ENCODE results near the gene ASB6.
A peak's percentile ranks its signal among the peaks of the same experiment; 100 is the strongest.
"Not testable (repeated sequence)": the region's sequence is repeated elsewhere in the genome, so short reads cannot be mapped to it uniquely, and the experiment has no call there.

The ASB6 gene

DNA sequence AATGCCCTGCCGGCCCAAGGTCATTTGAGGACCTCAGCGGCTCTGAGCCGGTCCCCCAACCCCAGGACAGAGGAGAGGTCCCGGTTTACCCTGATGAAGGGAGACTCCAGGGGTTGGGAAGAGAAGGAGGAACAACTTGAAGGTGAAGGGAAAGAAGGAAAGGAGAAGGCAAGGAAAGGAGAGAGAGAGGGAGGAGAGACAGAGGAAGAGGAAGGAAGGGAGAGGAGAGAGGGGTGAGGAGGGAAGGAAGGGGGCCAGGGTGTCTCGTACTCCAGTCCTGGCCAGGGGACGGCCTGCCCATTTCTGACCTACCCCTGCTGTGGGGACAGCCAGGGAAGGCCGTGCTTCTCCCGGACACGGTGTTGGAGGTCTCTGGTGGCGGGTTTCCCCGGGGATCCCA is 25.4 kb upstream of the ASB6 start:
- DNase-seq (ENCODE audit: low read depth in 2 of 2) = no peak

DNA sequence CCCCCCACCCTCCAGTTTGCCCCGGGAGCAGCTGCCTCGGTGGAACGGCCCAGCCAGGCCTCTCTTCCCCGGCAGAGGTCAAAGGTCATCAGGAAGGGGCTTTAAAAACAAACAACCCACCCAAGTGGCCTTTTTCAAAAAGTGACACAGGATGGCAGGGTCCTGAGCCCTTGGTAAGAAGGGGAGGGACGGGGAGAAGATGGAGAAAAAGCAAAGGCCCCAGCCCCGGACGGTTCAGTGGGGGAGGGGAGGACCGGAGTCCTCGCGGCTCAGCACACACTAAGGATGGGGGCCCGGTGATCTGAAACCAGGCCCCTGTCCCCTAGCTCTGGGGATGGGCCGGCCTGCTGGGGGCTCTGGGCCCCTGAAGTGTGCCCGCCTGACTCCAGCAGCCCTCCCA is 24.6 kb upstream of the ASB6 start:
- DNase-seq (ENCODE audit: low read depth in 2 of 2) = no peak

DNA sequence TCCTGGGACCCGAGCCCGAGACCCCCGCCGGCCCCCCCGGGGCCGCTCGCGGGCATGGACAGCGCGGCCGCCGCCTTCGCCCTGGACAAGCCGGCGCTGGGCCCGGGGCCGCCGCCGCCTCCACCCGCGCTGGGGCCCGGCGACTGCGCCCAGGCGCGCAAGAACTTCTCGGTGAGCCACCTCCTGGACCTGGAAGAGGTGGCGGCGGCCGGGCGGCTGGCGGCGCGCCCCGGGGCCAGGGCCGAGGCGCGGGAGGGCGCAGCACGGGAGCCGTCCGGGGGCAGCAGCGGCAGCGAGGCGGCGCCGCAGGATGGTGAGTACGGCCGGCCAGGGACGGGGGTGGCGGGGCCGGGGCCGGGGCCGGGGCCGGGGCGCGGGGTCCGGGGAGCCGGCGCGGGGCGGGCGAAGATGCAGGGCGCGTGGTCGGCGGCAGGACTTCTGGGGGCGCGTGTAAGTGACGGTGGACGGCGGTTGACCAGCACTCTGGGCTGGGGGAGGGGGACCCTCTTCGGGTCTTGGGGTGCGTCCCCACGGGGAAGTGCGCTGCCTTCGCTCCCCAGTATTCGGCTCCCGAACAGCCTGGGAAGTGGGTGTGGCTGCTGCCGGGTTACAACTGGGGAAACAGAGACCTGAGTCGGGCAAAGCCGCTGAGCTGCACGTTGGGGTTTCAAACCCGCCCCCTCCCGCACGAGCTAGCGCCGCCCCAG is 24.0 kb upstream of the ASB6 start:
- DNase-seq (ENCODE audit: low read depth in 2 of 2) = no peak

DNA sequence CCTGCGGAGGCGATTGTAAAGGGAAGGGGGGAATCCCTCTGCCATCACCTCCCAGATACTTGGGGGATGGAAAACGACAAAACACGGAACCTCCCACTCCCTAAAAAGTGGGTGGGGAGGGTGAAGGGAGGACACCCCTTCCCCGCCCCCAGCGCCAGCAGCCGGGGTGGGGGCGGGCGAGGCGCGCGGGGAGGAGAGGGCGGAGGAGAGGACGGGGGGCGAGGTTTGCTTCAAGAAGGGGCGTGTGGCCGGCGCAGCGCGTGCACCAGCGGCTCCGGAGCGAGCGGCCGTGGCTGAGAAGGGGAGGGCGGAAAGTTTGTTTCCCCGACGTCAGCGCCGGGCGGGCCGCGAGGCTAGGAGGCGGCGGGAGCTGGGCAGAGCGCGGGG is 23.4 kb upstream of the ASB6 start, which contains the start of gene PRRX2:
Gene PRRX2 (plus strand): TSS at position 259 of the 387 bp plus-strand sequence. CDS start 221 bp downstream, outside the sequence.
- DNase-seq (ENCODE audit: low read depth in 2 of 2) = peak; percentile 64 to 71

DNA sequence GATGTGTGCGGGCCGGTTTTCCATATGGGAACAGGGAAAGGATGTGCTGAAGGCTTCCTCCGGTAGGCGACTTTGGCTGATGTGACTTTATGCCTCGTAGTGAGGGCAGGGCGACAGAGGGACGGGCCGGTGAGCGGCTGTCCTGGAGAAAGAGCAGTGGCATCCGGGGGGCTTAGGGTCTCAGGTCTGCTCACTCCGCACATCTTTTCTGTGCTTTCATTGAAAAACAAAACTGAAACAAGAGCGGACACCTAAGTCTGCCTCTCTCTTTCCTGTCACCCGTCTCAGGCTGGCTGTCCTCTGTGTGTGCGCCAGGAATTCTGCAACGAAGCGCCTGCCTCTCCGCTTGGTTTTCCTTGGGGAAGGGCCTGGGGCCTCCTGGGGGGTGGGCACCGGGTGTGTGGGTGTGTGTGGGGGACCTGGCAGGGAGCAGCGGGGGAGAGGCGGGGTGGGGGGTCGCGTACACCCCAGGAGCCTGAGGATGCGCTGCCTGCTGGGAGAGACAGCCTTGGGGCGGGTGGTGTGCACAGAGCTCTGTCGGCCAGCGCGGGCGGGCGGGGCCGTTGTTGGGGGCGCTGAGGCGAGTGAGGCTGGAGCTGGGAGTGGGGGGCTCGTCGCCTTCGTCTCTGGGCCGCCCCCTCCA is 22.9 kb upstream of the ASB6 start:
- no peak for DNase-seq (ENCODE audit: low read depth in 2 of 2)

DNA sequence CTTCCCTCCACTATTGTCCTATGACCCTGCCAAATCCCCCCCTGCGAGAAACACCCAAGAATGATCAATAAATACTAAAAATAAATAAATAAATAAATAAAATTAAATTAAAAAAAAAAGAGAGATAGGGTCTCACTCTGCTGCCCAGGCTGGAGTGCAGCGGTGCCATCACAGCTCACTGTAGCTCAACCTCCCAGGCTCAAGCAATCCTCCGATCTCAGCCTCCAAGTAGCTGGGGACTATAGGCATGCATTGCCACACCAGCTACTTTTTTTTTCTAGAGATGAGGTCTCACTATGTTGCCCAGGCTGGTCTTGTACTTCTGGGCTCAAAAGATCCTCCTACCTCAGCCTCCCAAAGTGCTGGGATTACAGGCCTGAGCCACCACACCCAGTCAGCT is 20.3 kb upstream of the ASB6 start:
- DNase-seq (ENCODE audit: low read depth in 2 of 2) = not testable (repeated sequence)

DNA sequence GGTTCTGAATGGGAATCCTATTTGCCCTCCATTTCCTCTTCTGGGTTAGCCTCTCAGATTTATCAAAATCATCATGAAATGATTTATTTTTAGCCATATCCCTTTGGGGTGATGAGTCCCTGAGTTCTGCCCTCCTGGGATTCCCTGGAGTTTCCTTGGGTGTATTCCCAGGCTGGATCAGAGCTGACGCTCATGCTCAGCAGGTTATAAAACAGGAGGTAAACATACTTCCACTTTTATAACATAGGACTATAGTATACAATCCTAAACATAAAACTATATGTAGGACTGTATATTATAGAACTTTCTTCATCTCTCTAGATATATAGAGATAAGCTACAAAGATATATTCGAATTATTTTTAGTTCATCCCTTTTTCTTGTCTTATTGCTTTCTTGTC is 19.1 kb upstream of the ASB6 start:
- DNase-seq (ENCODE audit: low read depth in 2 of 2) = no peak

DNA sequence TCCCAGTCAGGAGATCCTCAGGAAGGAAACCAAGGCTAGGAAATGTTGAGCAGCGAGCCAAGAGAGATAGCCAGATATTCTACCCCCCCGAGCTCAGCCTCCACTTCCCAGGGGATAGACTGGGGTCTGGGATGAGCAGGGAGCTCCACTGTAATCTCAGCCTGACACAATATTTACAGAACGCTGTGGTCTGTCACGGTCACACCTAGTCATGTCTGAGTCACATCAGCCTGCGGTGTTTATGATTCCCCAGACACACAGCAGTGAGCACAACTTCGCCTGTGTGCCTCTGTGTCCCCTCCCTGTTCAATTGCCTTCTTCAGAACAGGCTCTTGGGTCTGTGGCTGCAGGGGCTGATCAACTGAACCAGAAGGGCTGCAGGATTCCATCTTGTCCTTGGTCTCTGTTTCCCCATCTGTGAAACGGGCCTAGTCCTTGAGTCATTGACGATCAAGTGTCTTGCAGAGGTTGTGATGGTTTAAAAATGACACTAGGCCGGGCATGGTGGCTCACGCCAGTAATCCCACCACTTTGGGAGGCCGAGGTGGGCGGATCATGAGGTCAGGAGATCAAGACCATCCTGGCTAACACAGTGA is 14.9 kb upstream of the ASB6 start:
- DNase-seq (ENCODE audit: low read depth in 2 of 2) = peak in 1 of 2 experiments; percentile 37

DNA sequence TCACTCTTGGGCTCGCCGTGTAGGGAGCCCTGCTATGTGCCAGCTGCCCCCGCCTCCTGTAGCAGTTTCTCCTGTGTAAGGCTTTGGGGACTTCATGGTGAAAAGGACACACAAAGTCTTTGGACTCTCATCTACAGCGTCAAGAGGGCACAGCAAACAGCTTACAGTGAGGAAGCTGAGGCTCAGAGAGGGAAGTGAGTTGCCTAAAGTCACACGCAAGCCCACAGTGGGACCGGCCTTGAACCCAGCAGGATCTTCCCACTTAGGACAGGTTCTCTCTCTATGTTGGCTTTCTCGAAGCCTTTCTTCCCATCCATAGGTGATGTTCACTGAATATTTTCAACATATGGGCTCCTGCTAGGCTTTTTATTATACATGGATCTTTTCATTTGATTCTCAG is 13.7 kb upstream of the ASB6 start:
- DNase-seq (ENCODE audit: low read depth in 2 of 2) = no peak

DNA sequence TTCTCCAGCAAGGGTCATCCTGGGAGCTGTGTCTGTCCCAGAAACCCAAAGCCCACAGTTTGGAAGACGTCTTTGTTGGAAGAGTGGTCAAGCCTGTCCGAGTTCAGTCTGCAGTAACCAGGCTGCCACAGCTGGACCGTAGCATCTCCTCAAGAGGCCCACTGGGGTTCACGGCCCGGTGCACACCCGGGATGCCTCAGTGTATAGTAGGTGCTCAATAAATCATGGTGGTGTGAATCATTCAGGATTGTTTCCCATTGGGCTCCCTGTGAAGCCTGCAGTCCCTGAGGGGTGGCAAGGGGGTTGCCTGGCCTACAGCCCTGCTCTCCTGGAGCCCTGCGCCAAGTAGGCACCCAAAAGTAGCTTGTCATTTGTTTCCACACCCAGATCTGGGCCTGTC is 13.2 kb upstream of the ASB6 start:
- DNase-seq (ENCODE audit: low read depth in 2 of 2) = no peak

DNA sequence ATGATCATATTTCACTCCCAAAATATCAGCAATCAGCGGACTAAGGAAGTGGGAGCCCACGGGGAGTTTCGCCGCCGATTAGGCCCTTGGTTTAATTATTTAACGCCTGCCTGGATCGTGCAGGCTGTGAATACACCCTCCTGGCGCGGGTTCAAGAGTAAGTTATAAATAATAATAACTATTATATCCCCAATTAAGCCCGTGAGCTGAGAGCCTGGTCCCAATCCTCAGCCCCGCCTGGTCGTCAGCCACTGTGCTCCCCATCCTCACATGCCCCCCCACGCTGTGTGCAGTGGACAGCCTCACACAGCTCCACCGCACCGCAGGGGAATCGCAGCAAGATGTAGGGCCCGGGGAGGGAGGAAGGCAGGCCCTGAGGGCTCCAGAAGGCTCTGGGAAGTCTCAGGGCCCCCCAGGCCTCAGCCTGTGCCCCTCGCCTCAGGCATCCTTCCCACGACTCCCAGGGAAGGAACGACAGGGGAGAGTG is 12.6 kb upstream of the ASB6 start:
- DNase-seq (ENCODE audit: low read depth in 2 of 2) = no peak

DNA sequence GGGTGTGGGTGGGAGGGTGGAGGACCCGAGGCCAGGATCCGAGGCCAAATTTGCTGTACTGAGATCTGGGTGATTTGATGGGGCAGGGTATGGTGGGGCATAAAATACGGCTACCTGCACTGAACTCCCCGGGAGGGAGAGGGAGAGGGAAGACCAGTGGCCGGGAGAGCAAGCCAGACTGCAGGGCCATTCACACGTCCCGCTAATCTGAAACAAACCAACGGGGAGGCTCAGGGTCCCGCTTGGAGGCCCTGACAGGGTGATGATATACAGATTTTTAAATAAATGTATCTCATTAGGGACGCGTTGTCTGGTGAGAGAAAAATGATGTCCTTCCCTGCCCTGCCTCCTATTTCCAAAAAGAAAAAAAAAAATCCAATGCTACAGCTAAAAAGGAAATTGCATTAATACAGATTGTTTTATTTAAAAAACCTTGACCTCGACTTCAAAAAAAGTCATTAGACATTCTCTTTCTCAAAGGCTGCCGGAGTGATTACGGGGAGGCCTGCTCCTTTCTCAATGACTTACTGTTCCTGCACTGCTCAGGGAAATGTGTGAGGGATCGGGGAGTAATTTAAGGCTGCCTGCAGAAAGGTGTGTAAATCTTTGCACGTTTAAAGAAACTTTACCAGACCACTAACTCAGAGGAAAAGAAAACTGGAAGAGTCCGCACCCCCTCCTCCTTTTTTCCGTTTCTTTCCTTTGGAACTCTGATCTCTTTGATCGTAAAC is 12.0 kb upstream of the ASB6 start:
- DNase-seq (ENCODE audit: low read depth in 2 of 2) = peak in 1 of 2 experiments; percentile 19

DNA sequence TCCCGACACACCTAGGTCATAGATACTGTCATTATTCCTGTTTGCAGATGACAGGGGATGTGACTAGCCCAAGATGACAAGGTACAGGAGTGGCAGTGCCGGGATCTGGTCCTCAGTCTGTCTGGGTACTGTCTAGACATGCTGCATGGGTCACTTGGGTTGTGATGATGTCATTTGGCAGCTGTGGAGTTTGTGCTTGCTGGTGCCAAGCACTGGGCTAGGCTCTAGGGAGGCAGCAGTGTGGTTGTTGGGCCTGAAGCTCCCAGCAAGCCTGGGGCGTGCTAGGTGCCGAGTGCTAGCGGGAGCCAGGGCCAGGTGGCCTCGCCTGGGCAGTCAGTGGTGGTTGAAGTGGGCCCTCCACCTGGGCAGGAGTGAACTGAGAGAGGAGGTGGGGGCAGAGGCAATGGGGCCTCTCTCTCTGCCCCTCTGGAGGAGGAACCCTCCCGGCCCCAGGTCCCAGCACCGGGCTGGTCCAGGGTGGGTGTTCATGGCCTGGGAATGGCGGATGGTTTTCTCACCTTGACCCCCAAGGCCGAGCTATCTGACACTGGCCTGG is 8.8 kb upstream of the ASB6 start:
- no peak for DNase-seq (ENCODE audit: low read depth in 2 of 2)

DNA sequence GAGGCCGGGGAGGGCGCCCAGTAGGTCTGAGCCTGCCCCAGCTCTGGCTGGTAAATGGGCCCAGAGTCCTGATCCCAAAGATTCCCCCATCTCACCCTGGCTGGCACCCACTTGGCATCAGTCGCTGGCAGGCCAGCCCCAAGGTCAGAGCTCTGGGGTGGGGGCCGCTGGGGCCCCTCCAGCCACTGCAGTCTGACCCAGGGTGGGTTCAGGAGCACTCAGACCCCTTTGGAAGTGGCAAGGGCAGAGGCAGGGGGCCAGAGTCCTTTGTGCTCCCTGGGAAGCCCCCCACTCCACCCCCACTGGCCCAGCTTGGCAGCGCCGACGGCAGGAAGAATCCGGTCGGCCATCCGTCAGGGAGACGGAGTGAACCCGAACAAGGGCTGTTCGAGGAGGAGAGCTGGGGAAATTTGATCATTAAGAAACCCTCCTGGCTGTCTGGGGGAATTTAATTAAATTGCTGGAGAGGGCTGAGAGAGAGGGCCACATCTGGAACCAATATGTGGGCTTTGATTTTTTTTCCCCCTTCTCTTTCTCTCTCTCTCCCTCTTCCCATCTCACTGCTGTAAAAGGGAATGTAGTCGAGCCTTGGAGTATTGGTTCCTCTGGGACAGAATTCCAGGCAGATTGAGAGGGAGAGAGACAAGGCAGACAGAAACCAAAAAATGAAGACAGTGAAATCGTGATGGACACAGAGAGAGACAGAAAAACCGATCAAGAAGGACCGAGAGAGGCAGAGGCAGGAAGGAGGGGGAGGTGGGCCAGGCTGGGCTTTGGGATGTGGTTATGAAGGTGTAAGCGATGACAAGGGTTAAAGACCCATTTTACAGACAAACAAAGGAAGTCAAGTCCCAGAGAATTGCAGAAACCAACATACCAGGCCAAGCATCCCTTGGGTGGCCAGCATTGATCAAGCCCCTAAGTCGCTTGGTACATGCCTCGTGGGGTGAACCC is 8.1 kb upstream of the ASB6 start:
- peak; percentile 86 to 88 for DNase-seq (ENCODE audit: low read depth in 2 of 2)

DNA sequence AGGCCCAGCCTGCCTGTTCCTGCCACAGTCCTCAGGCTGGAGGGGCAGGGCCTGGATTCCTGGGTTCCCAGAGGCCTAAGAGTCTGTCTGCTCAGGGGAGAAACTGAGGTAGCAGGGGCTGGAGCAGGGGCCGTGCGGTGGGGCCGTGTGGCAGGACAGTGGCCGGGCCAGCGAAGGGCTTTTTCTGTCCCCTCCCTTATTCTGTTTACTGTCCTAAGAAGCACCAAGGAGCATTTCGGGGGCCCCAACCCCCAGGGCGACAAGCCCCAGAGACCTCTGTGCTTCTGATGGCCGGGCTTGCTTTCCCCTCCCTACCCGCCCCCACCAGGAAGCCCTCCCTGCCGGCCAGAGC is 6.8 kb upstream of the ASB6 start:
- DNase-seq (ENCODE audit: low read depth in 2 of 2) = no peak

DNA sequence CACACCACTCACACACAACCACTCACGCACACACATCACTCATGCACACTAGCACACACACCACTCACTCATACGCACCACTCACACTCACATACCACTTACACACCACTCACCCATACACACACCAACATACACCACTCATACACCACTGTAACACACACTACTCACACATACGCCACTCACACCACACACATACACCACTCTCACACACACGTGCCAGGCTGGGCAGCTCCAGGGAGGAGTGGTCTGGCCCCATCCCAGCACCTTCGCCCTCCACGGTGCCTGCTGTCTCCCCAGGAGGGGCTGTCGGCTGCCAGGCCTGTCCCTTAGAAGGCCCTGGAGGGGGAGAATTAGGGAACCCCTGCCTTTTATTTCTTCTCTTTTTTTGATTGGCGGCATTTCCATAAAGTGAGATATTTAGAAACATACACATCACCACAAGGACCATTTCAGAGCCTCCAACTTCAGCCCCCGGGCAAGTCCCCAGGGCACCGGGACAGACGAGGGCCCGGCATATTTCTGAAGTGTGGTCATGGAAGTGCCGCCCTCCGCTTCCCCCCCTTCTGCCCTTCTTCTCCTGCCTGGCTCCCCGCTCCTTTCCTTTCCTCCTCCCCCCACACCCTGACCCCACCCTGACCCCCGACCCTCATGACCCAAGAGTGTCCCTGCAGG is 6.3 kb upstream of the ASB6 start:
- DNase-seq (ENCODE audit: low read depth in 2 of 2) = no peak

DNA sequence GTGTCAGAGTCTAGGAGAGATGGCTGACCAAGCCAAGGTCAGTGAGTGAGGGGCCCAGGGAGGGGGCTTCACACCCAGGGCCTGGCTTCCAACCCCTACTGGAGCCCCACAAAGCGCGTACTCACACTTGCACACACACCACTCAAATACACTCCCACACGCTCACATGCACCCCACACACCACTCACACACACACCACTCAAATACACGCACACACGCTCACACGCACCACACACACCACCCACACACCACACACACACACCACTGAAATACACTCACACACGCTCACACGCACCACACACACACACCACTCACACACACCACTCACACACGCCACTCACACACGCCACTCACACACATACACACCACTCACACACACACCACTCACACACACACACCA is 5.7 kb upstream of the ASB6 start:
- DNase-seq (ENCODE audit: low read depth in 2 of 2) = no peak

DNA sequence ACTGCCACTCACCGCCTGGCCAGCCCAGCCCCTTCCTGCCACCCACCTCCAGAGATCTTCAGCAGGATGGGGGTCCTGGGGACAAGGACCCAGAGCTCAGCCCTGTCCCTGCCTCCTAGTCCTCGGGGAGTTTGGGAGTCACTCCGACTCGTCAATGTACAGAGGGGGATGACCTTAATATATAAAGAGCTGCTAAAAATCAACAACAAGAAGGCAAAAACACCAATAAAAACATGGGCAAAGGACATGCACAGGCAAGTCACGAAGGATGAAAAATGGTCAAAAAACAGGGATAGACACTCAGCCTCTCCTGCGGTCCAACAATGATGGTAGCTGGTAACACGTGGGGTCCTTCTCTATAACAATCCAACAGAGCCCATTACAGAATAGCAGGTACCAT is 4.7 kb upstream of the ASB6 start:
- DNase-seq (ENCODE audit: low read depth in 2 of 2) = no peak

DNA sequence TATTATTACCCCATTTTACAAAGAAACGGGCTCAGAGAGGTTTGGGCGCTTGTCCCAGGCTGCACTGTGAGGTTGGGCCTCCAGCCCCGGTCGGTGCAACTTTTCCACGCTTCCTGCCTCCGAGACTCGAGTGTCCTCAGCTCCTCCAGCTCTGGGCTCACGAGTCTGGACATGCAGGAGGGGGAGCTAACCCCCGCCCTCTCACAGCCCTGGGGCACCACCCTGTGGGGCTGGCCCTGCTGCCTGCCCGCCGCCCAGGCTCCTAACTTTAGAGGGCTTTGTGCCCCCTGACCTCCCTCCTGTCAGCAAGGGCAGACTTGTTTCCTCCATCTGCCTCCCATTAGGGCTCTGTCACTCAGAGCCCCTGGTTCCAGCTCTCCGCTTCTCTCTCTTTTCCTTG is 4.3 kb upstream of the ASB6 start:
- DNase-seq (ENCODE audit: low read depth in 2 of 2) = no peak

DNA sequence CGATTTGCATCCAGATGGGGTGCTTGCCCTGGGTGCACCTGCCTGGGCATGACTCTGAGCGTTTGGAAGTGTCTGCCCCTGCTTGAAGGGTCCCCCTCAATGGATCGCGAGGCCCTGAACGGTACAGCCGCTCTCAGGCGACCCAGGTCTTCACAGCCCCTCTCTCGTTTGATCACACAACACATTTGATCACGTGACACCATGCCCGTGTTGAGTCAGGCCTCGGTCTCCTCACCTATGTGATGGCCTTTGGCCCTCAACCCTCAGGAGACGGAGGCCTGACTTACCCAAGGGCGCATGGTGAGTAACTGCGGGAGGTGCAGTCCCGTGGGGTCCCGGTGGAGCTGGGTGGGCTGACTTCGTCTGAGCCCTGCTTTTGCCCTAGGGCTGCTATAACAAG is 3.0 kb upstream of the ASB6 start:
- DNase-seq (ENCODE audit: low read depth in 2 of 2) = no peak

DNA sequence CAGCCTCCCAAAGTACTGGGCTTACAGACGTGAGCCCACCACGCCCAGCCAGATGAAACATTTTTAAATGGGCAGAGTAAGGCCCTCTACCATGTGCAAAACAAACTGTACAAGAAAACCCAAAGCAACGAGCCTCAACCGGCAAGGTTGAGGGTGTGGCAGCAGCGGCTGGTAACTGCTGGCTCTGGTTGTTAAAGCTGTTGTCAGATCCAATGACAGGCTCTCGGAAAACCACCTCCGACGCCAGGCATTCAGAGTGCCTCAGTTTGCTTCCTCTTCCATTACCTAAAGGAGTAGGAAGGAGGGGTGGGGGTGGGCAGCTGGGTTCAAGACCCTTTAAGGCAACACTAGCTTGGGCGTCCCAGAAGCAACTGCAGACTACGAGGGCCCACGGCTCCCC is 2.4 kb upstream of the ASB6 start:
- DNase-seq (ENCODE audit: low read depth in 2 of 2) = no peak
